Astrocyte of the spinal cord (primary cell): ENCODE results near the gene MAN1A1.

Experiments
- DNase-seq: peaks from one replicate; pipeline ENCODE4 v3.0.0; 2011; ENCODE audit warnings: low read depth, low spot score
- H3K4me3 ChIP-seq: 2 replicates; pipeline ENCODE4 v1.5.1; 2011; ENCODE audit warnings: low read depth, mild to moderate bottlenecking, low read length, moderate library complexity
- CTCF ChIP-seq: IDR thresholded peaks from 2 replicates; pipeline ENCODE4 v1.5.1; 2012; ENCODE audit warnings: low read depth, mild to moderate bottlenecking, low read length, inconsistent platforms
- in situ Hi-C: cut with HindIII; loops from 2 replicates; pipeline ENCODE4 v1.10.0; 2017; ENCODE audit warnings: low sequenced_read_pairs

Gene MAN1A1

GRCh38 chr6:119215885-119216590 is 133.5 kb downstream of the MAN1A1 start:
- no peak for DNase-seq
- no peak for TF ChIP-seq CTCF
- in situ Hi-C loops = no loop called here
- H3K4me3 ChIP-seq = no peak overlapping the region

- DNase-seq = no peak
- in situ Hi-C loops = no loop called here
- H3K4me3 ChIP-seq = no peak overlapping the region
- TF ChIP-seq CTCF = no peak
Measured at GRCh38 chr6:119215309-119215708, 134.3 kb downstream of the MAN1A1 start.

- TF ChIP-seq CTCF = no peak
- in situ Hi-C loops = no loop called here
- no peak for DNase-seq
- no peak overlapping the region for H3K4me3 ChIP-seq
Measured at GRCh38 chr6:119210596-119210995, 139.0 kb downstream of the MAN1A1 start.

GRCh38 chr6:119209452-119210205 is 139.9 kb downstream of the MAN1A1 start:
- no peak for TF ChIP-seq CTCF
- DNase-seq = no peak

GRCh38 chr6:119207971-119208725 is 141.4 kb downstream of the MAN1A1 start:
- in situ Hi-C loops = no loop called here
- no peak for TF ChIP-seq CTCF
- H3K4me3 ChIP-seq = no peak overlapping the region
- DNase-seq = peak; percentile 89

More at GRCh38 chr6:119209452-119210205, 139.9 kb downstream of the MAN1A1 start:
- in situ Hi-C loops = no loop called here
- H3K4me3 ChIP-seq = no peak overlapping the region

- no peak overlapping the region for H3K4me3 ChIP-seq
- no peak for DNase-seq
- TF ChIP-seq CTCF = no peak
- in situ Hi-C loops = no loop called here
Measured at GRCh38 chr6:119207327-119207726, 142.2 kb downstream of the MAN1A1 start.
